Colonic mucosa (tissue), 4 donors: ENCODE results near the gene TSPAN31. TPM values are rescaled to one million over a fixed set of nuclear protein-coding genes. Genes with fewer than 3 reads are reported as not detected.

Source experiments
- DNase-seq: peaks from one replicate; pipeline ENCODE4 v3.0.0-alpha.2; 2020
- H3K27ac ChIP-seq: fragments of 200-600 bp; one replicate; pipeline ENCODE4 v1.8.0; 2021
- H3K27me3 ChIP-seq: fragments of 200-600 bp; one replicate; pipeline ENCODE4 v1.8.0; 2021
- H3K36me3 ChIP-seq: fragments of 200-600 bp; one replicate; pipeline ENCODE4 v1.8.0; 2021
- H3K4me1 ChIP-seq: fragments of 200-600 bp; one replicate; pipeline ENCODE4 v1.8.0; 2021; ENCODE audit warnings: mild to moderate bottlenecking
- H3K4me3 ChIP-seq: fragments of 200-600 bp; one replicate; pipeline ENCODE4 v1.8.0; 2021
- H3K9ac ChIP-seq, 2 donors: one replicate each; pipeline ENCODE4 v1.7.0; 2013; ENCODE audit warnings: control low read depth in 2 of 2, low read depth in 2 of 2, low read length in 2 of 2
- H3K9me3 ChIP-seq: fragments of 200-600 bp; one replicate; pipeline ENCODE4 v1.8.0; 2021
- CTCF ChIP-seq: fragments of 200-600 bp; IDR thresholded peaks from one replicate; pipeline ENCODE4 v1.8.0; 2022; ENCODE audit warnings: antibody characterized with exemption, mild to moderate bottlenecking
- intact Hi-C: fragments of 100-400 bp; cut with DNase I; formaldehyde crosslinking; loops from one replicate; pipeline ENCODE4 v1.14.1; 2022
- total RNA-seq, 2 donors: library from RNA; stranded (reverse); fragmentation: NEBNext Ultra II Directional in 1 of 2; extraction: Animal tissue kit (Norgen Biotek cat#: 25700) in 1 of 2; gene quantifications; one replicate each; pipeline ENCODE4 v1.2.1, GENCODE V29; 2021
- donor health status: healthy.
- donor health status: DM: no; HTN: no; CAD: no.
- donor health status: DM: no; HTN: no; CAD: no.

TSPAN31 gene
- total RNA-seq: 10 to 100 TPM; 19.3 to 32.3 TPM

- Histone ChIP-seq H3K27me3 (peaks cover 10% of the 10 kb centered on the region), H3K4me3 (peak within 1 kb of the TSS; percentile 63), H3K9ac (peak within 1 kb of the TSS; percentile 91 to 97), H3K27ac (peak within 1 kb of the TSS; percentile 73), H3K9me3 (no peaks in the 10 kb centered on the region), H3K4me1 (no peaks in the 10 kb centered on the region), H3K36me3 (peaks cover 6% of the 10 kb centered on the region)
- intact Hi-C loops: no loop called here
- TF ChIP-seq CTCF: no peak
- DNase-seq: peak; percentile 98
Observed at GRCh38 chr12:57744777-57745484, at the start of gene TSPAN31. Gene TSPAN31, plus strand, starts transcription at chr12:57745039. Its CDS starts 116 bp downstream, at chr12:57745155.

- Histone ChIP-seq H3K27me3 (no peaks in the 10 kb centered on the region), H3K9ac (no peak overlapping the region), H3K36me3 (peaks cover 9% of the 10 kb centered on the region), H3K4me1 (peaks cover 6% of the 10 kb centered on the region), H3K9me3 (no peaks in the 10 kb centered on the region), H3K4me3 (no peak overlapping the region), H3K27ac (no peak overlapping the region)
- intact Hi-C loops: no loop called here
- no peak for TF ChIP-seq CTCF
- no peak for DNase-seq
Observed at GRCh38 chr12:57695770-57696432, 48.9 kb upstream of the TSPAN31 start.

GRCh38 chr12:57697076-57697475 lies 47.8 kb upstream of the TSPAN31 start:
- peaks cover 9% of the 10 kb centered on the region for H3K36me3 ChIP-seq
- intact Hi-C loops: no loop called here
- DNase-seq: no peak
- H3K4me3 ChIP-seq: no peak overlapping the region
- H3K9ac ChIP-seq: no peak overlapping the region
- no peak for TF ChIP-seq CTCF
- no peaks in the 10 kb centered on the region for H3K9me3 ChIP-seq
- H3K4me1 ChIP-seq: peaks cover 6% of the 10 kb centered on the region
- H3K27me3 ChIP-seq: no peaks in the 10 kb centered on the region
- no peak overlapping the region for H3K27ac ChIP-seq

GRCh38 chr12:57698414-57698813 lies 46.4 kb upstream of the TSPAN31 start:
- no peak for TF ChIP-seq CTCF
- no peak overlapping the region for H3K4me3 ChIP-seq
- no peak for DNase-seq
- no peaks in the 10 kb centered on the region for H3K27me3 ChIP-seq
- H3K27ac ChIP-seq: no peak overlapping the region
- H3K9ac ChIP-seq: no peak overlapping the region
- peaks cover 9% of the 10 kb centered on the region for H3K36me3 ChIP-seq
- intact Hi-C loops: no loop called here
- no peaks in the 10 kb centered on the region for H3K9me3 ChIP-seq
- H3K4me1 ChIP-seq: peaks cover 6% of the 10 kb centered on the region

GRCh38 chr12:57700317-57700716 lies 44.5 kb upstream of the TSPAN31 start:
- Histone ChIP-seq H3K4me1 (no peaks in the 10 kb centered on the region), H3K27ac (no peak overlapping the region), H3K27me3 (no peaks in the 10 kb centered on the region), H3K4me3 (no peak overlapping the region), H3K9me3 (no peaks in the 10 kb centered on the region), H3K36me3 (peaks cover 9% of the 10 kb centered on the region), H3K9ac (no peak overlapping the region)
- TF ChIP-seq CTCF: no peak
- no peak for DNase-seq
- intact Hi-C loops: no loop called here
